RPMI7951 (cell line): ENCODE data around the gene SBSN. TPM values are rescaled to one million over a fixed set of nuclear protein-coding genes. Genes with fewer than 3 reads are reported as not detected.

Source experiments
- DNase-seq: peaks from one replicate; pipeline ENCODE4 v3.0.0-alpha.2; 2012; ENCODE audit warnings: low read depth
- total RNA-seq: library from RNA; depleted of rRNA; stranded (reverse); fragments of >200 nt; shearing (Covaris generic); gene quantifications from 2 replicates; pipeline ENCODE4 v1.2.3, GENCODE V29; 2014

The SBSN gene
- total RNA-seq, 1 experiment from 2014 or later, result not detected

GRCh38 chr19:35554076-35554475 is 26.0 kb upstream of the SBSN start:
- DNase-seq, result no peak

- DNase-seq, result no peak
Observed at GRCh38 chr19:35553385-35554000, 25.4 kb upstream of the SBSN start.

- DNase-seq, result no peak
Observed at GRCh38 chr19:35552534-35553384, 24.6 kb upstream of the SBSN start.

- no peak for DNase-seq
Observed at GRCh38 chr19:35551091-35551810, 23.1 kb upstream of the SBSN start.

GRCh38 chr19:35549879-35550523 is 21.9 kb upstream of the SBSN start:
- DNase-seq, result no peak

GRCh38 chr19:35549174-35549788 is 21.2 kb upstream of the SBSN start:
- DNase-seq, result peak; percentile 68

- DNase-seq, result no peak
Observed at GRCh38 chr19:35546532-35546931, 18.4 kb upstream of the SBSN start.

GRCh38 chr19:35545855-35546381 is 17.8 kb upstream of the SBSN start:
- peak; percentile 35 for DNase-seq

- peak; percentile 85 for DNase-seq
Observed at GRCh38 chr19:35545001-35545854, 17.1 kb upstream of the SBSN start, which contains the start of gene TMEM147. TSS of gene TMEM147 (plus strand) at chr19:35545626. CDS start at chr19:35545740, 114 bp downstream.

GRCh38 chr19:35544110-35544802 is 16.1 kb upstream of the SBSN start:
- no peak for DNase-seq

- DNase-seq, result no peak
Observed at GRCh38 chr19:35543280-35544109, 15.4 kb upstream of the SBSN start.

- no peak for DNase-seq
Observed at GRCh38 chr19:35542209-35542608, 14.1 kb upstream of the SBSN start.

- DNase-seq, result no peak
Observed at GRCh38 chr19:35540356-35540927, 12.3 kb upstream of the SBSN start.

GRCh38 chr19:35539850-35540249 is 11.7 kb upstream of the SBSN start:
- DNase-seq, result no peak

- no peak for DNase-seq
Observed at GRCh38 chr19:35539314-35539713, 11.2 kb upstream of the SBSN start.

- DNase-seq, result no peak
Observed at GRCh38 chr19:35534803-35535480, 6.8 kb upstream of the SBSN start.

GRCh38 chr19:35533822-35534392 is 5.8 kb upstream of the SBSN start:
- DNase-seq, result no peak
